H9 (cell line): Measurements from ENCODE around the gene SLC51B. TPM values are rescaled to one million over a fixed set of nuclear protein-coding genes. Genes with fewer than 3 reads are reported as not detected.

Source experiments
- DNase-seq: peaks from one replicate; pipeline ENCODE4 v3.0.0-alpha.2; 2017
- H2AFZ ChIP-seq: one replicate; pipeline ENCODE4 v1.6.1; 2013; ENCODE audit warnings: mild to moderate bottlenecking, low read length, control low read depth, moderate library complexity
- H2AK5ac ChIP-seq: 2 replicates; pipeline ENCODE4 v1.6.1; 2013; ENCODE audit warnings: low read length, control low read depth, mixed read lengths; ENCODE audit not compliant: insufficient read length
- H2BK120ac ChIP-seq: one replicate; pipeline ENCODE4 v1.6.1; 2013; ENCODE audit warnings: low read depth, mild to moderate bottlenecking, low read length, control low read depth, inconsistent platforms; ENCODE audit not compliant: poor library complexity, severe bottlenecking
- H2BK12ac ChIP-seq: 2 replicates; pipeline ENCODE4 v1.6.1; 2013; ENCODE audit warnings: low read length, control low read depth, mixed read lengths, low read depth; ENCODE audit not compliant: insufficient read length
- H2BK15ac ChIP-seq: 2 replicates; pipeline ENCODE4 v1.6.1; 2013; ENCODE audit warnings: low read depth, low read length, control low read depth
- H2BK20ac ChIP-seq: one replicate; pipeline ENCODE4 v1.6.1; 2013; ENCODE audit warnings: low read depth, mild to moderate bottlenecking, low read length, control low read depth, inconsistent platforms; ENCODE audit not compliant: poor library complexity, severe bottlenecking
- H2BK5ac ChIP-seq: 2 replicates; pipeline ENCODE4 v1.6.1; 2013; ENCODE audit warnings: low read length, control low read depth, mixed read lengths; ENCODE audit not compliant: insufficient read length
- H3K14ac ChIP-seq: 2 replicates; pipeline ENCODE4 v1.6.1; 2013; ENCODE audit warnings: low read length, control low read depth; ENCODE audit not compliant: insufficient read depth
- H3K18ac ChIP-seq: 2 replicates; pipeline ENCODE4 v1.6.1; 2013; ENCODE audit warnings: low read depth, mild to moderate bottlenecking, mixed read lengths, low read length, control low read depth; ENCODE audit not compliant: insufficient read length
- H3K23ac ChIP-seq: 2 replicates; pipeline ENCODE4 v1.6.1; 2013; ENCODE audit warnings: low read length, control low read depth, mixed read lengths, low read depth; ENCODE audit not compliant: insufficient read length
- H3K23me2 ChIP-seq: 2 replicates; pipeline ENCODE4 v1.6.1; 2013; ENCODE audit warnings: low read depth, mild to moderate bottlenecking, mixed read lengths, low read length, control low read depth; ENCODE audit not compliant: insufficient read length, poor library complexity, severe bottlenecking
- H3K27ac ChIP-seq: 2 replicates; pipeline ENCODE4 v1.5.1; 2013; ENCODE audit warnings: low read length, control low read depth, mixed read lengths, low read depth; ENCODE audit not compliant: insufficient read length
- H3K27me3 ChIP-seq: 2 replicates; pipeline ENCODE4 v1.6.1; 2013; ENCODE audit warnings: low read length, control low read depth, inconsistent platforms; ENCODE audit not compliant: insufficient read depth
- H3K4ac ChIP-seq: 2 replicates; pipeline ENCODE4 v1.6.1; 2013; ENCODE audit warnings: low read depth, mild to moderate bottlenecking, control low read depth, inconsistent platforms, low read length, moderate library complexity
- H3K4me1 ChIP-seq: 2 replicates; pipeline ENCODE4 v1.6.1; 2013; ENCODE audit warnings: low read length, control low read depth, inconsistent platforms; ENCODE audit not compliant: insufficient read depth
- H3K4me2 ChIP-seq: 2 replicates; pipeline ENCODE4 v1.6.1; 2013; ENCODE audit warnings: low read length, control low read depth, mixed read lengths; ENCODE audit not compliant: insufficient read length, insufficient read depth
- H3K56ac ChIP-seq: 2 replicates; pipeline ENCODE4 v1.6.1; 2013; ENCODE audit warnings: low read depth, mild to moderate bottlenecking, mixed read lengths, low read length, control low read depth; ENCODE audit not compliant: insufficient read length
- H3K79me1 ChIP-seq: 2 replicates; pipeline ENCODE4 v1.6.1; 2013; ENCODE audit warnings: low read depth, mild to moderate bottlenecking, moderate library complexity, low read length, control low read depth, inconsistent platforms; ENCODE audit not compliant: insufficient read depth, poor library complexity, severe bottlenecking
- H3K79me2 ChIP-seq: 2 replicates; pipeline ENCODE4 v1.6.1; 2013; ENCODE audit warnings: low read length, control low read depth, inconsistent platforms; ENCODE audit not compliant: insufficient read depth
- H3K9ac ChIP-seq: 2 replicates; pipeline ENCODE4 v1.6.1; 2013; ENCODE audit warnings: low read length, control low read depth, mixed read lengths; ENCODE audit not compliant: insufficient read length; ENCODE audit errors: extremely low read depth
- H3K9me3 ChIP-seq: one replicate; pipeline ENCODE4 v1.6.1; 2013; ENCODE audit warnings: low read depth, low read length, inconsistent platforms; ENCODE audit not compliant: control insufficient read depth
- H3T11ph ChIP-seq: one replicate; pipeline ENCODE4 v1.6.1; 2013; ENCODE audit warnings: mild to moderate bottlenecking, low read length, control low read depth, inconsistent platforms
- H4K20me1 ChIP-seq: one replicate; pipeline ENCODE4 v1.6.1; 2013; ENCODE audit not compliant: control insufficient read depth, insufficient read length, insufficient read depth
- H4K5ac ChIP-seq: 2 replicates; pipeline ENCODE4 v1.6.1; 2013; ENCODE audit warnings: low read depth, mild to moderate bottlenecking, mixed read lengths, low read length, control low read depth; ENCODE audit not compliant: insufficient read length
- H4K8ac ChIP-seq: replicated peaks from 2 replicates; pipeline ENCODE4 v1.6.1; 2013; ENCODE audit warnings: low read length, control low read depth, mixed read lengths, low read depth; ENCODE audit not compliant: insufficient read length
- H4K91ac ChIP-seq: 2 replicates; pipeline ENCODE4 v1.6.1; 2013; ENCODE audit warnings: low read depth, mild to moderate bottlenecking, moderate library complexity, mixed read lengths, low read length, control low read depth; ENCODE audit not compliant: insufficient read length
- H3K27ac Mint-ChIP-seq, 3 experiments: 2 replicates in 2 of 3; 3 replicates in 1 of 3; pipeline ENCODE4 v1.8.0; 2020 to 2021; ENCODE audit warnings: mixed read lengths in 3 of 3, mild to moderate bottlenecking in 1 of 3, moderate library complexity in 1 of 3
- H3K27me3 Mint-ChIP-seq: 2 replicates; pipeline ENCODE4 v1.8.0; 2021; ENCODE audit warnings: low read depth, mild to moderate bottlenecking, moderate library complexity, mixed read lengths
- H3K36me3 Mint-ChIP-seq, 3 experiments: 2 replicates in 2 of 3; 3 replicates in 1 of 3; pipeline ENCODE4 v1.8.0; 2020 to 2021; ENCODE audit warnings: low read depth in 3 of 3, mixed read lengths in 3 of 3; ENCODE audit not compliant: insufficient read depth in 1 of 3
- H3K4me1 Mint-ChIP-seq, 2 experiments: 2 replicates each; pipeline ENCODE4 v1.8.0; 2020; ENCODE audit warnings: mixed read lengths in 2 of 2
- H3K4me3 Mint-ChIP-seq, 2 experiments: 2 replicates in 1 of 2; 3 replicates in 1 of 2; pipeline ENCODE4 v1.8.0; 2020 to 2021; ENCODE audit warnings: mild to moderate bottlenecking in 2 of 2, mixed read lengths in 2 of 2, moderate library complexity in 1 of 2
- H3K9me3 Mint-ChIP-seq, 2 experiments: 2 replicates in 1 of 2; 3 replicates in 1 of 2; pipeline ENCODE4 v1.8.0; 2020; ENCODE audit warnings: mild to moderate bottlenecking in 2 of 2, mixed read lengths in 2 of 2, moderate library complexity in 1 of 2
- CTCF ChIP-seq: fragments of 200-600 bp; sonication (generic); conservative IDR thresholded peaks from 3 replicates; pipeline ENCODE4 v1.8.0; 2021; ENCODE audit warnings: antibody characterized with exemption, mild to moderate bottlenecking
- WGBS: extraction: QIAGEN DNeasy Blood & Tissue Kit; methylation state at CpG from one replicate; pipeline ENCODE4 v1.1.7; 2013; ENCODE audit warnings: missing lambda C conversion rate, low lambda C conversion rate, mixed read lengths; ENCODE audit not compliant: insufficient read length; ENCODE audit errors: extremely low coverage; 5-methylcytosine and 5-hydroxymethylcytosine counted together
- total RNA-seq: library from RNA; stranded (reverse); gene quantifications from 2 replicates; pipeline ENCODE4 v1.2.1, GENCODE V29; 2021

The SLC51B gene
- total RNA-seq, 1 experiment from 2014 or later: not detected

GRCh38 chr15:65034719-65035118 lies 10.5 kb upstream of the SLC51B start:
- no peak overlapping the region for H3T11ph ChIP-seq
- no peak overlapping the region for H3K27ac ChIP-seq
- H2BK120ac ChIP-seq: no peak overlapping the region
- no peak overlapping the region for H3K56ac ChIP-seq
- no peak overlapping the region for H4K91ac ChIP-seq
- no peak overlapping the region for H3K9ac ChIP-seq
- H3K27me3 Mint-ChIP-seq: peaks cover 8% of the 10 kb centered on the region; the same call in 1 of the 2 replicates
- H4K5ac ChIP-seq: no peak overlapping the region
- no peaks in the 10 kb centered on the region for H3K9me3 ChIP-seq
- H3K27me3 ChIP-seq: no peaks in the 10 kb centered on the region
- H3K14ac ChIP-seq: no peak overlapping the region
- no peak overlapping the region for H4K8ac ChIP-seq
- no peaks in the 10 kb centered on the region for H4K20me1 ChIP-seq
- H3K4me2 ChIP-seq: no peak overlapping the region
- WGBS: no CpG with 5 or more reads among the region's 11 CpGs
- H2AFZ ChIP-seq: no peak overlapping the region
- no peak for TF ChIP-seq CTCF
- no peak overlapping the region for H3K18ac ChIP-seq
- H3K79me1 ChIP-seq: no peaks in the 10 kb centered on the region
- no peak overlapping the region for H2BK15ac ChIP-seq
- DNase-seq: no peak
- no peaks in the 10 kb centered on the region; the same call in 1 of the 2 replicates for H3K4me1 ChIP-seq
- no peak overlapping the region for H3K4me3 Mint-ChIP-seq
- H2BK12ac ChIP-seq: no peak overlapping the region
- no peaks in the 10 kb centered on the region for H3K36me3 Mint-ChIP-seq
- H3K9me3 Mint-ChIP-seq: no peaks in the 10 kb centered on the region
- H3K23me2 ChIP-seq: no peaks in the 10 kb centered on the region
- no peak overlapping the region for H2AK5ac ChIP-seq
- H3K4me1 Mint-ChIP-seq: peaks cover 8% of the 10 kb centered on the region in 2 experiments
- no peak overlapping the region for H3K27ac Mint-ChIP-seq
- no peak overlapping the region for H2BK5ac ChIP-seq
- no peak overlapping the region for H3K4ac ChIP-seq
- H2BK20ac ChIP-seq: no peak overlapping the region
- no peaks in the 10 kb centered on the region for H3K79me2 ChIP-seq
- no peak overlapping the region for H3K23ac ChIP-seq
